ENCODE data around the gene BTBD19.

DNA sequence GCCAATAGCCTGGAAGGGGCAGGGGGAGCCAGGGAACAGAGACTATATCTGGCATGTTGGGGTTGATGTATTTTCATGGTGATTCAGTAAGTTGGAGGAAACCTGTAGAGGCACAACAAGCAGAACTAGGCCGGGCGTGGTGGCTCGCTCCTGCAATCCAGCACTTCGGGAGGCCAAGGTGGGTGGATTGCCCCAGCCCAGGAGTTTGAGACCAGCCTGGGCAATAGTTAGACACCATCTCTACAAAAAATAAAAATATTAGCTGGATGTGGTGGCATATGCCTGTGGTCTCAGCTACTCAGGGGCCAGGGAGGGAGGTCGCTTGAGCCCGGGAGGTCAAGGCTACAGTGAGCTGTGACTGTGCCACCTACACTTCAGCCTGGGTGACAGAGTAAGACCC is 44.9 kb downstream of the BTBD19 start:
- TF ChIP-seq, protein P1, sequence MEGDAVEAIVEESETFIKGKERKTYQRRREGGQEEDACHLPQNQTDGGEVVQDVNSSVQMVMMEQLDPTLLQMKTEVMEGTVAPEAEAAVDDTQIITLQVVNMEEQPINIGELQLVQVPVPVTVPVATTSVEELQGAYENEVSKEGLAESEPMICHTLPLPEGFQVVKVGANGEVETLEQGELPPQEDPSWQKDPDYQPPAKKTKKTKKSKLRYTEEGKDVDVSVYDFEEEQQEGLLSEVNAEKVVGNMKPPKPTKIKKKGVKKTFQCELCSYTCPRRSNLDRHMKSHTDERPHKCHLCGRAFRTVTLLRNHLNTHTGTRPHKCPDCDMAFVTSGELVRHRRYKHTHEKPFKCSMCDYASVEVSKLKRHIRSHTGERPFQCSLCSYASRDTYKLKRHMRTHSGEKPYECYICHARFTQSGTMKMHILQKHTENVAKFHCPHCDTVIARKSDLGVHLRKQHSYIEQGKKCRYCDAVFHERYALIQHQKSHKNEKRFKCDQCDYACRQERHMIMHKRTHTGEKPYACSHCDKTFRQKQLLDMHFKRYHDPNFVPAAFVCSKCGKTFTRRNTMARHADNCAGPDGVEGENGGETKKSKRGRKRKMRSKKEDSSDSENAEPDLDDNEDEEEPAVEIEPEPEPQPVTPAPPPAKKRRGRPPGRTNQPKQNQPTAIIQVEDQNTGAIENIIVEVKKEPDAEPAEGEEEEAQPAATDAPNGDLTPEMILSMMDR (conservative IDR thresholded peaks at IDR 0.05 in 1 of 2, IDR thresholded peaks at IDR 0.05 in 1 of 2; ENCODE audit: low read depth in 1 of 2, low read length in 2 of 2): no peak
- no peak for TF ChIP-seq EZH2 (IDR thresholded peaks at IDR 0.05; ENCODE audit: low read length, missing control alignments)

Measured in fibroblast of lung (primary cell).